Umbilical cord (tissue), 2 donors: ENCODE data around the gene NUDT14. TPM values are rescaled to one million over a fixed set of nuclear protein-coding genes. Genes with fewer than 3 reads are reported as not detected.

Experiments used
- DNase-seq: peaks from one replicate; pipeline ENCODE4 v3.0.0-alpha.2; 2015; ENCODE audit warnings: low spot score
- total RNA-seq: library from RNA; depleted of rRNA; stranded (reverse); fragments of >200 nt; gene quantifications from one replicate; pipeline ENCODE4 v1.2.3, GENCODE V29; 2014; ENCODE audit warnings: low replicate concordance; ENCODE audit not compliant: insufficient read depth

The NUDT14 gene
- total RNA-seq, 1 donor from 2014 or later: 15.9 TPM

GRCh38 chr14:105176513-105176912 lies 4.6 kb downstream of the NUDT14 start:
- no peak for DNase-seq

GRCh38 chr14:105173901-105174894 lies 6.9 kb downstream of the NUDT14 start:
- DNase-seq: no peak

DNA sequence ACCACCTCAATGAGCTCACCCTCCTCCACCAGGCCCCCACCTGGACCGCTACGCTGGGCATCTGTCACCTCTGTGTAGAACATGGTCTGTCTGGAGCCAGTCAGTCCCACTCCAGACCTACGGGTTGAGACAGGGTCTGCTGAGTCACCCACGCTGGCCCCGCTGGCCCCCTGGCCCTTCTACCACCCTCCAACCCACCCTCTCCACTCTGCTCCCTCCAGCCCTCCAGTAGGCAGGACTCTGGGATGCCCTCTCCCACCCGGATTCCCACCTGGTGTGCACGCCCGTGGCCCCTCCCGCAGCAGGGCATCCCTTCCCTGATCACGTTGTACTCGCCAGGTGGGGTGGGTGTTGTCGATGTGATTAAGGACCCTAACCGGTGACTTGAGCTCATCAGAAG lies 8.0 kb downstream of the NUDT14 start:
- no peak for DNase-seq

DNA sequence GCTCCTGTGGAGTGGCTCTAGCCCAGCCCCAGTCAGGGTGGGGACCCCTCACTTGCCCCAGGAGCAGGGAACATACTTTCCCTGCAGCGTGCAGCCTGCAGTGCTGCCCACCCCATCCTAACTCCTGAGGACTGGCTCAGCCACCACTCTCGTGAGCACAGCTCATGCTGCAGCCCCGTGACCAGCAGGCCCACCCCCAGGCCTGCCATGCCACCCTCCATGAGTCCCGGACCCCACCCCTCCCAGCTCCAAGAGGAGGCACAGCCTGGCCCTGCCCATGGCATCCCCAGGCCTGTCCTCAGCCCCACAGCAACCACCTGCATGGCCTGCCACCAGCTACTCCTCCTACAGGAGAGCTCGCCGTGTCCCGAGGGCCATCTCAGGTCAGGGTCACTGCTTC lies 8.6 kb downstream of the NUDT14 start:
- DNase-seq: no peak

GRCh38 chr14:105171004-105171673 lies 10.0 kb downstream of the NUDT14 start:
- no peak for DNase-seq

GRCh38 chr14:105169776-105170655 lies 11.1 kb downstream of the NUDT14 start:
- DNase-seq: no peak

DNA sequence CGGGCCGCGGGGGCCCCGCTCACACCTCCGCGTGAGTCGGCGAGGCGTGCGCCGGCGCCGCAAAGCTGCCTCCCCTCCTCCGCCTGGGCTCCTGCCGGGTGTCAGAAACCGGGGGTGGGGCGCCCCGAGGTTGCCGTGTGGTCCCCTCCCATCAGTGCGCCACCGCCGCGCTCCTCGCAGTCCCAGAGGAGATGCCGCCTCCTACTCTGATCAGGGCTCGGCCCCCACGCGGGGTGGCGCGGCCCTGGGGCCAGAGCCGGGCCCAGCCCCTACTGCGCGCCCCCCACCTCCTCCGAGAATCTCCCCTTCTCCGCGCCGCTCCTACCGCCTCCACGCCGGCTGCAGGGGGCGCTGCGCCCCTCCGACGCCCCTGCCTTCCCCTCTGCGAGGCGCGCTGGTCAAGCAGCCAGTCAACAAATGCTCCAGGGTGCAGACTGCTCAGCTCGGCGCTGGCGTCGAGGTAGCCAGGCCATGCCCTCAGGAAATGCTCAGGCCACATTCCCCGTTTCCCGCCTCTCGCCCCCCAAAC lies 12.1 kb downstream of the NUDT14 start:
- DNase-seq: no peak

- DNase-seq: no peak
Observed at GRCh38 chr14:105168496-105168978, 12.6 kb downstream of the NUDT14 start, which contains the start of gene JAG2. Gene JAG2 (minus strand): TSS chr14:105168776. CDS start chr14:105168420, 356 bp downstream.

DNA sequence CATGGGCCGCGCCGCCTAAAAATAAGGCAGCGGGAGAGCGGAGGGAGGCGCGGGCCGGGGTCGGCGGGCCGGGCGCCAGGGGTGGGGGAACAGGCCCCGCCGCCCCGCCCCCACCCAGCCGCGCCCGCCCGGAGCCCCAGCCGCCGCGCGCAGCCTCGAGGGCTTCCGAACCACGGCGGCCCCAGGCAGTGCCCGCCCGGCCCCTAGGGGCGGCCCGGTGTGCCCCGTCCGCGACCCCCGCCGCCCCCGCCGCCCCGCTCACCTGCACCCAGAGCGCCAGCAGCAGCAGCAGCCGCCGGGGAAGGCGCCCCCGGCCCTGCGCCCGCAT lies 13.1 kb downstream of the NUDT14 start:
- DNase-seq: no peak

- no peak for DNase-seq
Observed at GRCh38 chr14:105167303-105168092, 13.6 kb downstream of the NUDT14 start.

DNA sequence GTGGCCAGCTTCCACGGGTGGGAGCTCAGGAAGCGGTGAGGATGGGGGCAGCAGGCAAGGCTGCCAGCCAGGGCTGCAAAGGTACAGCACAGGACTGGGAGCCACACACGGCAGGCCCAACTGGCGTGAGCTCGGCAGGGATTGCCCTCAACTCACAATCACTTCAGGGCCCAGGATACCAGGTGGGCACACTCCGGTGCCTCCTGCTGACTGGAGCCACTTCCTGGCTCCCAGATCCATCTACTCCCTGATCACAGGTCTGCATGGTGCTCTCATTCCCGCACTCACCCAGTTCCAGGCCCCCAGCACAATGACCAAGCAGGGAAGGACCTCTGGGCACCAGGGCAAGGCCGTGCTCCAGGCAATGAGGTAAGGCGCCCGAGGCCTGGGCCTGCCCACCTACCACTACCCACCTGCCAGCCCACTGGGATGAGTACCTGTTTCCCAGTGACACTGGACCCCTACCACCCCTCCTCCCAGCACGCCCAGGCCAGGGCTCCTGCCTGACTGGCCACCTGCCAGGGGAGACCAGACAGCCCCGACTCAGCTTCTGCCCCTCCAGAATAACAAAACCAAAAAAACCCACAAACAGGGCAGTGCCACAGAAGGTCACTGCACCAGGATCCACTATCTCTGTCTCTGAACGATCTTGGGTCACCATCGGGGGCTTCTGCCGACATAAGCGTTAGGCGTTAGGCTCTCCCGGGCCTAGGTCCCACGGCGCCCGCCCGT lies 14.4 kb downstream of the NUDT14 start:
- no peak for DNase-seq

- peak; percentile 30 for DNase-seq
Observed at GRCh38 chr14:105165761-105166485, 15.2 kb downstream of the NUDT14 start.

DNA sequence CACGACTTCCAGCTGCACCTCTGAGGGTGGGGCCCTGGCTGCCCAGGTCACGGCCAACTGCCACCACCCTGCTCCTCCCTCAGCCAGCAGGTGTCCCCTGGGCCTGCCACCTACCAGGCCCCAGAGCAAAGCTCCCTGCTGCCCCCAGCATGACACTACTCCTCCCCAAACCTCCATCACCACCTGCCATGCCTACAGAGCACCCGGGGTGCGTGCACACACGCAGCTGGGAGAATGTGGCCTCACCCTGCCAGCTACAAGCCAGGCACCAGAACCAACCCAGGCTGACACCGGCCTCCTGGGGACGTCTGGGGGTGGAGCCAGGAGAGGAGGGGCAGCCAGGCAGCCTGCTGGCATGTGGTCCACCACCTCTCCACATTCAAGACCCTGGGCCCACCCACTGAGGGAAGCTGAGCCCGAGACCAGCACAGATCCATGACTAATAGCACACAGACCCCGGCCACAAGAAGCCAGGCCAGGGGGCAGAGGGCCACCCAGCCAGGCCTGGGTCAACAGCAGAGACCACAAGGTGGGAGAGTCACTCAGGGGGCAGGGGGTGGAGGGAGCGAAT lies 15.9 kb downstream of the NUDT14 start:
- no peak for DNase-seq

DNA sequence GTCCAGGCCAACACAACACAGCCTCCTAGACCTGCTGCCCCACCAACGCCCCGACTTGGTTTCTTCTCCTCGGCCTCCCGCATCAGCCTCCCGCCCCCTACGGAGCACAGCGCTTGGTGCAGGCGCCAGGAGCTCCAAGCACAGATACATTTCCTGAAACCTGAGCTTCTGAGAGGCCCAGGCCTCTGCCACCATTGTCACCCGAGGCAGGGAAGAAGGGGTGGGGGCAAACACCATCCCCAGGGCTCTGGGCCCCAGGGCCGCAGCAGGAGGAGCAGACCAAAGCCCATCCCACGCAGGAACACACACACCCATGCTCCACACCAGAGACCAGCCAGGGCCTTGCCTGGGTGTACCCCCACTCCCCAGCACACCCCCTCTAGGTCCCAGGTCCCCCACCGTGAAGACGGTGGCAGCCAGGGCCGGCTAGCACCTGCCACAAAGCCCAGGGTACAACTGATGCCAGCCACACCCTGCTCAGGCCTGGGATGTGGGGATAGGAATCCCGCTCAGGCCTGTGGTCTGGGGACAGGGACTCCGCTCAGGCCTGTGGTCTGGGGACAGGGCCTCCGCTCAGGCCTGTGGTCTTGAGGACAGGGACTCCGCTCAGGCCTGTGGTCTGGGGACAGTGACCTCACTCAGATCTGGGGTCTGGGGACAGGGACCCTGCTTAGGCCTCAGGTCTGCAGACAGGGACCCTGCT lies 17.9 kb downstream of the NUDT14 start:
- DNase-seq: no peak

- DNase-seq: no peak
Observed at GRCh38 chr14:105162669-105162979, 18.5 kb downstream of the NUDT14 start.

- no peak for DNase-seq
Observed at GRCh38 chr14:105161964-105162668, 19.0 kb downstream of the NUDT14 start.

- DNase-seq: no peak
Observed at GRCh38 chr14:105161309-105161708, 19.8 kb downstream of the NUDT14 start.

DNA sequence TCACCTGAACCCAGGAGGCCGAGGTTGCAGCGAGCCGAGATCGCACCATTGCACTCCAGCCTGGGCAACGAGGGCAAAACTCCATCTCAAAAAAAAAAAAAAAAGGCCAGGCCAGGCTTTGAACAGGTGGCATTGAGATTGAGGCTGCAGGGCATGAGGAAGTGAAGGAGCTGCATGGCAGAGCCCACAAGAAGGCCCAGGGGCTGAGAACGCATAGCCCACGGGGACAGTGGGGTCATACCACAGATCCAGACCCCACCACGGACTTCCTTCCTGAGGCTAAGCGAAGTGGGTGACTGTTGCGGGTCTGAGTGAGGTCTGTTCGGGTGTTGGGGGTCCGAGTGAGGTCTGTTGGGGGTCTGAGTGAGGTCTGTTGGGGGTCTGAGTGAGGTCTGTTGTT lies 20.3 kb downstream of the NUDT14 start:
- no peak for DNase-seq
